HG03457 (cell line): Measurements from ENCODE around the gene PDCD4.

ENCODE experiments used
- ATAC-seq: cut with Tn5 transposase; IDR thresholded peaks from one replicate; pipeline ENCODE4 v1.9.1; 2021; ENCODE audit warnings: moderate number of reproducible peaks; ENCODE audit not compliant: unreplicated experiment

PDCD4 gene

GRCh38 chr10:110918269-110918642 is 46.5 kb downstream of the PDCD4 start:
- ATAC-seq, result no peak

- ATAC-seq, result peak; percentile 77
Observed at GRCh38 chr10:110918643-110919348, 47.1 kb downstream of the PDCD4 start, which contains the start of gene BBIP1. Gene BBIP1, minus strand, starts transcription at chr10:110919180. Its CDS starts 1,023 bp downstream, at chr10:110918157.

GRCh38 chr10:110919349-110919931 is 47.7 kb downstream of the PDCD4 start, which contains the start of gene SHOC2:
Gene SHOC2, plus strand, starts transcription at chr10:110919604. Its CDS starts 44,755 bp downstream, at chr10:110964359.
- ATAC-seq, result peak; percentile 7

GRCh38 chr10:110919971-110920881 is 48.5 kb downstream of the PDCD4 start:
- no peak for ATAC-seq

- peak; percentile 23 for ATAC-seq
Observed at GRCh38 chr10:110923856-110924493, 52.2 kb downstream of the PDCD4 start.

- no peak for ATAC-seq
Observed at GRCh38 chr10:110927461-110927860, 55.7 kb downstream of the PDCD4 start.

- ATAC-seq, result no peak
Observed at GRCh38 chr10:110931769-110932381, 60.1 kb downstream of the PDCD4 start.

GRCh38 chr10:110932505-110933180 is 60.9 kb downstream of the PDCD4 start:
- no peak for ATAC-seq

- ATAC-seq, result no peak
Observed at GRCh38 chr10:110936757-110937156, 65.0 kb downstream of the PDCD4 start.

- no peak for ATAC-seq
Observed at GRCh38 chr10:110939419-110939818, 67.7 kb downstream of the PDCD4 start.

GRCh38 chr10:110944792-110945396 is 73.2 kb downstream of the PDCD4 start:
- ATAC-seq, result no peak

GRCh38 chr10:110946496-110946895 is 74.8 kb downstream of the PDCD4 start:
- ATAC-seq, result no peak

- ATAC-seq, result no peak
Observed at GRCh38 chr10:110947061-110947595, 75.4 kb downstream of the PDCD4 start.
